Stomach smooth muscle (tissue), 2 donors: ENCODE measurements around the gene KRTAP20-1.

ENCODE experiments used
- H3K27ac ChIP-seq: one replicate; pipeline ENCODE4 v1.7.0; 2013; ENCODE audit warnings: mild to moderate bottlenecking, low read length, inconsistent platforms
- H3K27me3 ChIP-seq, 2 donors: one replicate each; pipeline ENCODE4 v1.7.0; 2013; ENCODE audit warnings: low read length in 2 of 2; ENCODE audit not compliant: insufficient read depth in 2 of 2, control insufficient read depth in 1 of 2
- H3K36me3 ChIP-seq, 2 donors: one replicate each; pipeline ENCODE4 v1.7.0; 2013; ENCODE audit warnings: low read length in 2 of 2; ENCODE audit not compliant: control insufficient read depth in 2 of 2, insufficient read depth in 2 of 2
- H3K4me1 ChIP-seq: one replicate; pipeline ENCODE4 v1.7.0; 2013; ENCODE audit warnings: low read length; ENCODE audit not compliant: control insufficient read depth, insufficient read depth
- H3K4me3 ChIP-seq, 2 donors: one replicate each; pipeline ENCODE4 v1.7.0; 2013; ENCODE audit warnings: low read length in 2 of 2
- H3K9ac ChIP-seq, 2 donors: one replicate each; pipeline ENCODE4 v1.7.0; 2013; ENCODE audit warnings: low read length in 2 of 2, mild to moderate bottlenecking in 1 of 2
- H3K9me3 ChIP-seq, 2 donors: one replicate each; pipeline ENCODE4 v1.7.0; 2013; ENCODE audit warnings: low read length in 2 of 2; ENCODE audit not compliant: control insufficient read depth in 2 of 2
- donor health status: healthy.
- donor health status: Pancreatic carcinoma.

KRTAP20-1 gene

GRCh38 chr21:30642564-30642963 lies 26.3 kb downstream of the KRTAP20-1 start, which contains the start of gene KRTAP20-3:
Gene KRTAP20-3 (plus strand): TSS chr21:30642864.
- peaks cover 0 to 5% of the 10 kb centered on the region in 2 donors for H3K9me3 ChIP-seq
- no peaks in the 10 kb centered on the region for H3K27me3 ChIP-seq
- no peak within 1 kb of the TSS for H3K9ac ChIP-seq
- no peaks in the 10 kb centered on the region for H3K36me3 ChIP-seq
- no peak within 1 kb of the TSS for H3K27ac ChIP-seq
- no peaks in the 10 kb centered on the region for H3K4me1 ChIP-seq
- no peak within 1 kb of the TSS for H3K4me3 ChIP-seq

GRCh38 chr21:30646904-30647414 lies 30.7 kb downstream of the KRTAP20-1 start:
- no peak overlapping the region for H3K4me3 ChIP-seq
- no peaks in the 10 kb centered on the region for H3K27me3 ChIP-seq
- no peak overlapping the region for H3K9ac ChIP-seq
- H3K36me3 ChIP-seq: no peaks in the 10 kb centered on the region
- H3K27ac ChIP-seq: no peak overlapping the region
- H3K4me1 ChIP-seq: no peaks in the 10 kb centered on the region
- no peaks in the 10 kb centered on the region for H3K9me3 ChIP-seq

DNA sequence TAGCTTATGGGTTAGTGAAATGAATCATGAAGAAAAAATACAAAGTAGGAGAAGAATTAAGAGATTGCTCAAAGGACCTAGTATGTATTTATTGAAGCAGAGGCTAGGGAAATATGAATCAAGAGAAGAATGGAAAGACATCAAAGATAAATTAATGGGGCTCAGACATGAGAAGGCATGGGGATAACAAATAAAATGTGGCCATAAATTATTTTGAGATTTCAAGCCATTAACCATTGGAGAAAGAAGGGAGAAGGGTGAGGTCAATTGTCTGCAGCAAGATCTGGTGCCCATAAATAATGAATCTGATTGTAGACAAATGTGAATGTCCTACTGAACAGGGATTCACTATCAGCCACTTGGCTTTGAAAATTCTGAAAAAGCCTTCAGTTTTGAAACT lies 36.7 kb downstream of the KRTAP20-1 start:
- H3K9me3 ChIP-seq: no peaks in the 10 kb centered on the region
- H3K36me3 ChIP-seq: no peaks in the 10 kb centered on the region
- no peaks in the 10 kb centered on the region for H3K4me1 ChIP-seq
- H3K9ac ChIP-seq: no peak overlapping the region
- no peak overlapping the region for H3K27ac ChIP-seq
- no peak overlapping the region for H3K4me3 ChIP-seq
- H3K27me3 ChIP-seq: no peaks in the 10 kb centered on the region
